GM19023 (cell line): ENCODE measurements around the gene GTPBP6.
"Not testable (repeated sequence)": the region's sequence is repeated elsewhere in the genome, so short reads cannot be mapped to it uniquely, and the experiment has no call there.

Experiments
- ATAC-seq: cut with Tn5 transposase; IDR thresholded peaks from one replicate; pipeline ENCODE4 v1.9.1; 2021; ENCODE audit warnings: mild to moderate bottlenecking, moderate library complexity; ENCODE audit not compliant: unreplicated experiment

Gene GTPBP6

GRCh38 chrX:267771-268261, 50.8 kb downstream of the GTPBP6 start:
- no peak for ATAC-seq

GRCh38 chrX:265502-265901, 53.1 kb downstream of the GTPBP6 start:
- ATAC-seq, result no peak

GRCh38 chrX:264634-265455, 53.8 kb downstream of the GTPBP6 start:
- ATAC-seq, result no peak

GRCh38 chrX:264006-264405, 54.6 kb downstream of the GTPBP6 start:
- not testable (repeated sequence) for ATAC-seq

- ATAC-seq, result no peak
These were observed 56.2 kb downstream of the GTPBP6 start for GRCh38 chrX:262381-262909.

GRCh38 chrX:261919-262352, 56.7 kb downstream of the GTPBP6 start:
- ATAC-seq, result no peak

- ATAC-seq, result no peak
These were observed 57.3 kb downstream of the GTPBP6 start for GRCh38 chrX:261167-261918.

GRCh38 chrX:259692-260355, 58.8 kb downstream of the GTPBP6 start:
- no peak for ATAC-seq

- no peak for ATAC-seq
These were observed 60.1 kb downstream of the GTPBP6 start for GRCh38 chrX:258291-259040.

GRCh38 chrX:257681-258289, 60.8 kb downstream of the GTPBP6 start:
- ATAC-seq, result no peak

- ATAC-seq, result not testable (repeated sequence)
These were observed 61.5 kb downstream of the GTPBP6 start for GRCh38 chrX:257054-257453.

- no peak for ATAC-seq
These were observed 62.7 kb downstream of the GTPBP6 start for GRCh38 chrX:255923-256331.
